ENCODE measurements around the gene ARL8B.

ARL8B gene

DNA sequence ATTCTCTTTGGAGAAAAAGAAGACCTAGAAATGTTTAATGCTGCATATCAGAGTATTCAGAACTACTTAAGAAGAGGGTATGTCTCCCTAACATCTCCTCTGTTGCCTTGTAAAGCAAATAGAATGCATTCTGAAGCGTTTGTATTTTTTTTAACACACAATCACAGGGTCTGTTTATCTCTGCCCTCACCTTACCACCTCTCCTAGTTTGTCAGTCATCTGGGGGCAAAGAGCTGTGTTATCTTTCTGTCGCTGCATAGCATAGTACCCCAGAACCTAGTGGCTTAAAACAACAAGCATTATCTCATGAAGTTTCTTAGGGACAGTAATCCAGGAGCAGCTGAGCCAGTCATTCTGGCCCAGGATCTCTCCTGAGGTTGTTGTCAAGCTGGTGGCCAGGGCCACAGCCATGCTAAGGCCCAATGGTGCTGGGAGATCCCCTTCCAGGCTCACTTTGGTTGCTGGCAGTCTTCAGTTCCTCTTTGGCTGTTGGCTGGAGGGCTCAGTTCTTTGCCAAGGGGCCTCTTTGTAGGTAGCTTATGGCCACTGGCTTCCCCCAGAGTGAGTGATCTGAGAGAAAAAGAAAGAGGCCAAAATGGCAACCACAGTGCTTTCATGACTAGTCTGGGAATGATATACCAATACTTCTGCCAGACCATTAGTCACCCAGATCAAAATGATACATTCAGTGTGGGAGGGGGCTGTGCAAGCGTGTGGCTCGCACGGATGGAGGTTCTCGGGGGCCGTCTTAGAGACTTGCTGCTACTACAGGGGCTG, 83.3 kb downstream of the ARL8B start:
- peak in 1 of 4 experiments; percentile 43 for DNase-seq (ENCODE audit: low read depth in 4 of 4, low spot score in 1 of 4)

DNA sequence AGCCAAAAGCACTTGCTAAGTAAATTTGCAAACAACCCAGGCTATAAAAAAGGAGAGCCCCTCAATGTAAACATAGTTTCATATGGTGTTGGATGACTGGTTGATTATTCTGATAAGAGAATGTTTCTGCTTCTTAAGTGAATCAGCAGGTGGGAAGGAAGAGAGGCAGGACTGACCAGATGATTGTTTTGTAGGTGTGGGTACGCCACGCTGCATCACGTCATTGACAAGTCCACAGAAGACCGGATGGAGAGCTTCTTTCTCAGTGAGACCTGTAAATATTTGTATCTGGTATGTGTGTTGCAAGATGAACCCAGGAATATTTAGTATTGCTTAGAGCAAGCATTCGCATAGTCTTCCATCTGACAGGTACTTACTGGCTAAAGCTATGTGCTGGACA, 88.8 kb downstream of the ARL8B start:
- no peak for DNase-seq (ENCODE audit: low read depth in 4 of 4, low spot score in 1 of 4)

DNA sequence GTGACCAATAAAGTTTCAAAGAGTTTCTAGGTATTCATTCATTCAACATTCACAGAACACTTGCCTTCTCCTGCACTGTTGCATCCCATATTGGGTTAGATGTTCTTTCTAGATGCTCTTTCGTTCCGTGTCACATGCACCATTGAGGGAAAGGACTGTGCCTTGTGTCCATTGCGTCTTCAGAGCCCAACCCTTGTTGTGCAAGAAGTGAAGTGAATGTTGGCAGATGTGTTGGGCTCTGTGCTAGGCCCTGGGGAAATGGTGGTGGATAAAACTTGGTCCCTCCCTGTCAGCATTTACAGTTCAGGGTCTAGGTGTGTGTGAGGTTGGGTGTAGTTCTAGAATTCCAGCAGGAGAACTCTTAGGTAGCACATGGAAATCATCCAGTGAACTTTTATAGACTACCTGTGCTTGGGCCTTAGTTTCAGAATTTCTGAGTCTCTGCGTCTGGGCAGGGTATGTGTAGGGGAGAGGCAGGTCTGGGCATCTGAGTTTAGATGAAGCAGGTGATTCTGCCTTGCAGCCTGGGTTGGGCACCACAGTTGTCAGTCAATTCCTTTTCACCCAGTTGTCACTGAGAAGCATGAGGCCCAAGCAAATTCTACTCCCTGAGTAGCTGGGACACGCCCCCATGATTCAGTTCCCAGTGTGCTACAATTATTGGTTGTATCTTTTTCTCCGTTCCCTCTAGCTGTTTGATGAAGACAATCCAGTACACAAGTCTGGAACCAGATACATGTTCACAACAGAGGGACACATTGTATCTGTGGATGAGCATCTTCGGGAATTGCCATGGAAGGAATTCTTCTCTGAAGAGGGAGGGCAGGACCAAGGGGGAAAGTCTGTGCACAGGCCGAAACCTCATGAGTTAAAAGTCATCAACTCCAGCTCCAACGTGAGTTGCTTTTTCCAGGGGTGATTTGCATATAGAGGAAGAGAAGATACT, 90.8 kb downstream of the ARL8B start:
- no peak for DNase-seq (ENCODE audit: low read depth in 4 of 4, low spot score in 1 of 4)

DNA sequence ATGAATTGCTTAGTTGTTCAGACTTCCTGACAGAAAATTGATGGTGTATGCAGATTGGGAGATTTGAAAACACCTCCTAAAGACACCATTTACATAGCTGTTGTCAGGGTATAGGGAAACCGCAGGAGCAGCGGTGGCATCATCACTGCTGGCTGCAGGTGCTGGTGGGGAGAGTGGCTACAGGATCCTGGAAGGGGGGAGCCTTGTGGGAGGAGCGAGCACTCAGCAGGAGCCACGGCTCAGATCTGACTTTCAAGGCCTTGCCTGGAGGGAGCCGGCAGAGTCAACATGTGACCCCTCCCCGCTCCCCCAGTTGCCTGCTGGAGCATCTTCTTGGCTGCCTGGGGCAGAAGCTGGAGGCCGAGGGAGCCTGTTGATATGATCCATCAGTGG, 91.5 kb downstream of the ARL8B start:
- DNase-seq (ENCODE audit: low read depth in 4 of 4, low spot score in 1 of 4) = no peak

DNA sequence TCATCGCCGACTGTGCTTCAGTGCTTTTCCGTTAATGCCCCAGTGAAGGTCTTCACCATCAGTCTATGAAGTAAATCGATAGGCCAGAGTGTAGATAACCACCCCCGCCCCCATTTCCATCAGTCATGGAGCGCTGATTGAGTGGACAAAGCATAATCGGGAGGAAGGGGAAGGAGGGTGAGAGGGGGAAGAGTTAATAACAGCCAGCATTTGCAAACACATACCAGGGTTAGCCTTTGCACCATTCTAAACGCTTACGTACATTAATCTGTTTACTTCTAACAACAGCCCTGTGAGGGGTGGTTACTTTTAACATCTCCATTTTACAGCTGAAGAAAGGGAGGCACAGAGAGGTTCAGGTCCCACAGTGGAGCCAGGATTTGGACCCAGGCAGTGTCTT, 92.3 kb downstream of the ARL8B start:
- DNase-seq (ENCODE audit: low read depth in 4 of 4, low spot score in 1 of 4) = no peak

DNA sequence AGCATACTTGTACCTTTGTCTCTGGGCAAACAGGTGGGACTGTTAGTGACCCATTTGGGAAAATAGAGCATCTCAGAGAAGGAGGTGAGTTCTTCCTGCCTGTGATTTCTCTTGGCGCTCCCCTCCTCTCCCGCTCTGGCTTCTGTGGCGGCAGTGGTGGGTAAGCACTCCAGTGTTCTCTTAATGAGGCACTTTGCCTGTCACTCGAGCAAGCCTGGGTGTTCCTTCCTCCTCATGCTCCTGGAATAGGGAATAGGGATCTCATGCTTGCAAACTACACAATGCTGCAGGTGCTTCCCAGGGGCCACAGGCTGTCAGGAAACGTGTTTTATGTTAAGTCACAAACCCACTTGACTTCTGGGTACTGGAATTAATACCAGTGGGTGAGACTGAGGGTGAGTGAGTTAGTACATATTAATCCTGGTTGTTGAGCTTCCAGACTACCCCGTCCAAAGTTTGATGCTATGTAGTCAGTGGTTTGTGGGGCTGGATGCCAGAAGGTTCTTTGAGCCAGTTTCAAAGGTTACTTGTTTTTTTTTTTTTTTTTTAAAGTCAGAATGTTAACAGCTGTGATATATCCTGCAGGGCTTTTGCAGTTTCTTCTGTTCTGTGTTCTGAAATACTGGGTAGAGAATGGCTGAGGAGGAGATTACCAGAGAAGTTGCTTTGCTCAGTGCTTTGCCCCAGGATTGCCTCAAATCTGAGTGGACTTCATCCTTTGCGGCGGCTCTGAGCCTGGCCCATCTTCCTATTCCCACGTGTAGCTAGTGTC, 95.9 kb downstream of the ARL8B start:
- DNase-seq (ENCODE audit: low read depth in 4 of 4, low spot score in 1 of 4) = no peak

DNA sequence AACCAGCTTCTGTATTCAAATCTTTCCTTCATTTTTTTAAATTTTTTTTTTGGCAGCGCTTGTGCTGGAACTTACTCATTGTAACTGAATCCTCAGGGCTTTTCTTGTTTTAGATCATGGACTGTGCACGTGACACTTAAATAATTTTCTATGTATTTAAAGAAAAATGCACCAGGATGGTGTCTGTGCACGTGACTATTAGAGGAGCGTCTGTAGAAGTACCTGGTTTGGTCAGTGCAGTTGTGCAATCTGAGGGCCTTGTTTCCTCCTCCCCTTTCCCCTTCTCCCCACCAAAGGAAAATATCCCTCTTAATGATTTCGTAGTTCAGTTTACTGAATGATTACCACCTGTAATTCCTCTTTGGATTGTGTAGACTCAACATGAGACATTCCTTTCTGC, 96.7 kb downstream of the ARL8B start:
- DNase-seq (ENCODE audit: low read depth in 4 of 4, low spot score in 1 of 4) = no peak

DNA sequence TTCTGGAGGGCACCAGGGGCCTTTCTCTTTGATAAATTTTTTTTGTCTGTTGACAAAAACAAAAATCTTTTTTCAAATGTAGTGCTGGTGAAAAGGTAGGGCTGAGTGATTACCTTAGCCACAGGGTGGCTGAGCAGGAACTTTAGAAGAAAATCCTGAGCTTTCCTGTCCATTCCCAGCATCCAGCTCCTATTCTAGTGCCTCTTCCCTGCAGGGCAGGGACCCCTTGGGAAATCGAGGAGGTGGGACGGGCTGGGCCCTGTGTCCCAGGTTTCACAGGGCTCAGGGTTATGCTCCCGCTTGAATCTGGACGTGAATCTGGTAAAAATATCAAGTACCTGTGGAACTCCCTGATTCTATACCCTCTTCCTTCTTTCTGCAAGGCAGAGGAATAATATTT, 97.1 kb downstream of the ARL8B start:
- DNase-seq (ENCODE audit: low read depth in 4 of 4, low spot score in 1 of 4) = no peak

DNA sequence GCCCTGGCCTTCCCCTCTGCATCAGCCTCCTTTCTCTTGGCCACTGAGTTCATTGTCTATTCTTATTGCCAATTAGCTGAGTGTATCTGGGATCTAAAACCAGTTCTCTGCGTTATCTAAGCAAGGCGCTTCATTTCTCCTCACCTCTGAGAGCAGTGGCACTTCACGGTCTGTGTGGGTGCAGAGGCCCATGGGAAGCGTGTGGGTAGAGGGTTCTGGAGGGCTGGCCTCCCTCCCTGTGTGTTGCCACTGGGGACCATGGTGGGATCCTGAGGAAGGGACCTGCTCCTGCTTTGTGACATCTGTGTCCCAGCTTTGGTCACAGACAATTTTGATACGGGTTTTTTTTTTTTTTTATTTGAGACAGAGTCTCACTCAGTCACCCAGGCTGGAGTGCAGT, 98.1 kb downstream of the ARL8B start:
- no peak for DNase-seq (ENCODE audit: low read depth in 4 of 4, low spot score in 1 of 4)

DNA sequence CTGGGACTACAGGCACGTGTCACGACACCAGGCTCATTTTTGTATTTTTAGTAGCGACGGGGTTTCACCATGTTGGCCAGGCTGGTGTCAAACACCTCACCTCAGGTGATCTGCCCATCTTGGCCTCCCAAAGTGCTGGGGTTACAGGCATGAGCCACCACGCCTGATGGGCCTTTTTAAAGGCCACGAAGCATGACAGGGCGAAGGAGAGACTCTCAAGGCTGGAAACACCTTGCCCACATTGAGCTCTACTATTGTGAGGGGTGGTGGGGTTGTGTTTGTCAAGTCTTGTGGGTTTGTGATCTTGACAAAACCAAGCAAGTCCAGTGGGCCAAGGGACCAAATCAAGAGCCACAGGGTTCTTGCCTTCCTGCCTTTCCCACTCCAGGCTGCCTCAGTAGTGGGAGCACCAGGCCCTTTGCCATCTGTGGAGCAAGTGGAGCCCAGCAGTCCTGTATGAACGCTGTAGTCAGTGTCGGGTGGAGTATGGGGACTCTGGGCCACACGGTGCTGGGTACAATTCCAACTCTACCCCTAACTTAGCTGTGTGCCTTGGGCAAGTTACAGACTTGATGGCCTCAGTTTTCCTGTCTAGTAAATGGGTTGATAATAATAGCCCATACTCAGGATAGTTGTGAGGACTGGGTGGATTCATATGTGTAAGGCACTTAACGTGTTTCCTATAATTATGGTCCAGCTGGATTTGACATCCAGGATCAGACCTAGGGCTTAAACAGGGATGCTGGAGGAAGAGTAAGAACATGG, 98.8 kb downstream of the ARL8B start:
- no peak for DNase-seq (ENCODE audit: low read depth in 4 of 4, low spot score in 1 of 4)

DNA sequence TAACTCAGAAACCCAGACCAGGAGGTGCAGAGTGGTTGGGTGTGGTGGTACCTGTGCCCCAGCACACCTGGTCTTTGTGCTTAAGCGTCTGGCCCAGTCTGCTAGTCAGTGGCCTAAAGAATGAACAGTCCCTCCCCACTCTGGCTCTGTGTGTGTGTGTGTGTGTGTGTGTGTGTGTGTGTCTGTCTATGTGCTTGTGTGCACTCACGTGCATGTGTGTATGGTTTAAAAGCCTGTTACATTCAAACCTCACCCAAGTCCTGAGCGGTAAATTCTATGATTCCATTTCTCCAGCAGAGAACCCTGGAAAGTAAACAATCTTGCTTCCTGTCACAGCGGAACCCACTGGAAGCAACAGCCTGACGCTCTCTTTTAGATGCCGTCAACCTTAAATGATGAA, 99.6 kb downstream of the ARL8B start:
- no peak for DNase-seq (ENCODE audit: low read depth in 4 of 4, low spot score in 1 of 4)

DNA sequence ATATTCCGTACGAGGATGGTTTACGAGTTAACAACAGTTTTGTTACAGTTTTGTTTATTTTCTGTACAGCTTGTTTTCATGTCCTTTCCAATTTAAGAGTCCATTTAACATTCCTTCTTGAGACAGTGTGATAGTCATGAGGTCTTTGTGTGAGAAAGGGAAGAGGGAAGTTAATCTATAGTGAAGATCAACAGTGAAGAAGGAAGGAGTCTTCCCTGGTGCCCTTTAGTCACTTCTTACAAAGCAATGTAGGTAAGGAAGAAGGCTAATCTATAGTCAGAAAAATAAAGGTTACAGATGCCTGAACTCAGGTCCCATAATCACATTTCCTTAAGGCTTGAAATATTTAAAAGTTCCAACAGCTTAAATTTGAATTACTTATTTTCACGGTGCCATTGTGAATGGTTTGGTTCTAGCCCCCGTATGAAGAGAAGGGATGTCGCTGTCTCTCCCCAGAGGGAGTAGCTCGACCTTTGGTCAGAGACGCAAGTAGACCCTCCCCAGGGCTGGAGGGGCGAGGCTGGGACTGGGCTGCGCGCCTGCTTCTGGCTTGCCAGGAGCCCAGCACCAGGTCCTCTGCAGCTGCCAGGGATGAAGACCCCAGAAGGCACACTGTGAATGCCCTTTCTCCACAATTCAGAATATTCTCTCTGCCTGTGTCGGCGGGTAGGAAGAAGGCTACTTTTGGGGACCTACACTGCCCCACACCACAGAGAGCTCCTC, 100.4 kb downstream of the ARL8B start:
- no peak for DNase-seq (ENCODE audit: low read depth in 4 of 4, low spot score in 1 of 4)

DNA sequence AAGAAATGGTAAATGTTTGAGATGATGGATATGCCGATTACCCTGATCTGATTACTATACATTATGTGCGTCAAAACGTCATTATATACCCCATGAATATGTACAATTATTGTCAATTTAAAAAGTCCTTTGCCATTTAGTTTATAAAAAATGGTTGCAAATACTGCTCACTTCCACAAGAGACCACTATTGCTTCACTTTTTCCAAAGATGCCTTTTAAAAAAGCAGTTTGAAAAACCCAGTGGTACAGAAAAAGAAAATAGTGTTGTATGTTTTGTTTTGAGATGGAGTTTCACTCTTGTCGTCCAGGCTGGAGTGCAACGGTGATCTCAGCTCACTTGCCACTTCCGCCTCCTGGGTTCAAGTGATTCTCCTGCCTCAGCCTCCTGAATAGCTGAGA, 104.7 kb downstream of the ARL8B start:
- DNase-seq (ENCODE audit: low read depth in 4 of 4, low spot score in 1 of 4) = no peak

DNA sequence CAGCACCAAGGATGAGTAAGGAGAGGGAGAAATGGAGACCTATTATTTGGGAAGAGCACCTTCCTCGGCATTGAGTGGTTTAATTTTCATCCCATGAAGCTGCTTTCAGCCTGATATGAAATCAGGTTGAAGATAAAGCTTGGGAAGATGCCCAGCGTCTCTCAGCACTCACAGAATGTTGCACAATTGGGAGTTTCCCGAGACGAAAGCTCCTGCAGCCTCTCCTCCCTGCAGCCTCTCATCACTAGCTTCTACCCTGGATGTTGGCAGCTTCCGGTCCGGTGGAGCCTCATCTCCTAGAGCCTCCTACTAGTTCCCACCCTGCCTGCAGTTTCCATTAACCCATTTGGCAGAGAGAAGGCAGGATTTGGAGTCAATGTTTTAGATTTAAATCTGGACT, 105.7 kb downstream of the ARL8B start:
- no peak for DNase-seq (ENCODE audit: low read depth in 4 of 4, low spot score in 1 of 4)

DNA sequence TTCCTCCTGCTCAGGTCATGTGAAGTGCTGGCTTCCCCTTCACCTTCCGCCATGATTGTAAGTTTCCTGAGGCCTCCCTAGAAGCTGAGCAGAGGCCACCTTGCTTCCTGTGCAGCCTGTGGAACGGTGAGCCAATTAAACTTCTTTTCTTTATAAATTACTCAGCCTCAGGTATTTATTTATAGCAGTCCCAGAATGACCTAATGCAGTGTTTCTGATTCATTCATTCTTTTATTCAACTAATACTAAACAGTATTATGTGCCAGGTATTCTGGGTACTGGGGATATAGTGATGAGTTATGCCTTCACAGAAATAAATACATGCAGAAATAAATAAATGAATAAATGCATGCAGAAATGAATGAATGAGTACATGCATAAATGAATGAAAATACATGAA, 107.3 kb downstream of the ARL8B start:
- DNase-seq (ENCODE audit: low read depth in 4 of 4, low spot score in 1 of 4) = no peak
